Spleen (tissue), 11 donors: ENCODE measurements around the gene CFAP69. TPM values are rescaled to one million over a fixed set of nuclear protein-coding genes. Genes with fewer than 3 reads are reported as not detected.
"Not testable (repeated sequence)": the region's sequence is repeated elsewhere in the genome, so short reads cannot be mapped to it uniquely, and the experiment has no call there.

Experiments
- DNase-seq: peaks from one replicate; pipeline ENCODE4 v3.0.0-alpha.2; 2020
- H3K27ac ChIP-seq, 8 donors: fragments of 200-600 bp; sonication (generic) in 7 of 8; 1 replicate in 4 of 8; 2 replicates in 4 of 8; pipeline versions ENCODE4 v1.5.0 to v1.8.0; 2016 to 2021; ENCODE audit warnings: inconsistent platforms in 4 of 8, mild to moderate bottlenecking in 4 of 8, moderate library complexity in 1 of 8
- H3K27me3 ChIP-seq, 7 donors: fragments of 200-600 bp; sonication (generic) in 6 of 7; replicated peaks in 1 of 7; 1 replicate in 4 of 7; 2 replicates in 3 of 7; pipeline versions ENCODE4 v1.5.0 to v1.8.0; 2016 to 2021; ENCODE audit warnings: inconsistent platforms in 3 of 7, mild to moderate bottlenecking in 1 of 7
- H3K36me3 ChIP-seq, 6 donors: fragments of 200-600 bp; sonication (generic) in 5 of 6; 1 replicate in 4 of 6; 2 replicates in 2 of 6; pipeline versions ENCODE4 v1.5.0 to v1.8.0; 2016 to 2021; ENCODE audit warnings: inconsistent platforms in 2 of 6
- H3K4me1 ChIP-seq, 6 donors: fragments of 200-600 bp; sonication (generic) in 5 of 6; 1 replicate in 3 of 6; 2 replicates in 3 of 6; pipeline versions ENCODE4 v1.5.0 to v1.8.0; 2016 to 2021; ENCODE audit warnings: inconsistent platforms in 3 of 6
- H3K4me3 ChIP-seq, 8 donors: fragments of 200-600 bp; sonication (generic) in 7 of 8; 1 replicate in 4 of 8; 2 replicates in 4 of 8; pipeline versions ENCODE4 v1.5.0 to v1.8.0; 2016 to 2021; ENCODE audit warnings: inconsistent platforms in 4 of 8, mild to moderate bottlenecking in 4 of 8, moderate library complexity in 2 of 8
- H3K9me3 ChIP-seq, 8 donors: fragments of 200-600 bp; sonication (generic) in 7 of 8; 1 replicate in 4 of 8; 2 replicates in 4 of 8; pipeline versions ENCODE4 v1.5.0 to v1.8.0; 2016 to 2021; ENCODE audit warnings: inconsistent platforms in 4 of 8
- CTCF ChIP-seq, 11 experiments: fragments of 200-600 bp in 7 of 11; fragments of 450-650 bp in 4 of 11; sonication (generic) in 4 of 11; IDR thresholded peaks in 8 of 11; conservative IDR thresholded peaks in 3 of 11; 1 replicate in 7 of 11; 2 replicates in 4 of 11; pipeline versions ENCODE4 v1.4.0 to v1.8.0; 2016 to 2021; ENCODE audit warnings: antibody characterized with exemption in 11 of 11, inconsistent platforms in 4 of 11, mild to moderate bottlenecking in 1 of 11
- POLR2A ChIP-seq, 3 donors: fragments of 450-650 bp; IDR thresholded peaks; one replicate each; pipeline ENCODE4 v1.5.1; 2017; ENCODE audit warnings: antibody characterized with exemption in 3 of 3, mild to moderate bottlenecking in 1 of 3
- POLR2AphosphoS5 ChIP-seq, 3 donors: sonication (generic); formaldehyde crosslinking; IDR thresholded peaks; one replicate each; pipeline ENCODE4 v1.5.1; 2017; ENCODE audit warnings: antibody characterized with exemption in 3 of 3
- WGBS, 5 donors: extraction: QIAGEN DNeasy Blood & Tissue Kit in 3 of 5; methylation state at CpG; one replicate each; pipeline versions ENCODE4 v1.1.5 to v1.1.7; 2013 to 2018; 5-methylcytosine and 5-hydroxymethylcytosine counted together
- intact Hi-C: fragments of 100-400 bp; cut with DNase I; formaldehyde crosslinking; loops from one replicate; pipeline ENCODE4 v1.15.0; 2023; ENCODE audit warnings: low total_unique reads
- polyA plus RNA-seq, 3 donors: library from polyadenylated mRNA; stranded (reverse); fragments of 200-250 nt; gene quantifications; one replicate each; pipeline ENCODE4 v1.2.1, GENCODE V29; 2013
- small RNA-seq, 4 donors: library from RNA; depleted of rRNA; stranded (forward); fragments of <200 nt; gene quantifications; one replicate each; pipeline ENCODE3, GENCODE V24; 2016
- total RNA-seq, 7 donors: library from RNA; depleted of rRNA in 3 of 7; stranded (reverse); fragments of >200 nt in 3 of 7; fragmentation: NEBNext Ultra II Directional in 4 of 7; extraction: Animal tissue kit (Norgen Biotek cat#: 25700) in 4 of 7; gene quantifications; one replicate each; pipeline versions ENCODE4 v1.1.0 to v1.2.1, GENCODE V29; 2016 to 2021
- donor health status: healthy with polysubstance abuse.
- donor health status: DM: no; HTN: no; CAD: no; lungs with moderate emphysema.
- donor health status: DM: no; HTN: no; CAD: no.
- donor health status: Bipolar disorder and iron deficiency.
- donor health status: healthy.
- donor health status: DM: no; HTN: no; CAD: no.
- donor health status: DM: yes; HTN: yes; CAD: no.

CFAP69 gene
- total and polyA plus RNA-seq, 10 donors, result 1.0 to 15.8 (median 7.4) TPM

- 86 to 96% (median 92%) methylated on average over 4 of the region's 4 CpGs for WGBS, 5 donors
- Histone ChIP-seq H3K4me3 (no peak overlapping the region), H3K27me3 (no peaks in the 10 kb centered on the region), H3K9me3 (no peaks in the 10 kb centered on the region), H3K4me1 (peaks cover 0 to 48% (median 21%) of the 10 kb centered on the region in 6 donors), H3K27ac (no peak overlapping the region), H3K36me3 (peaks cover 0 to 22% (median 1%) of the 10 kb centered on the region in 6 donors)
- no peak for DNase-seq
- intact Hi-C loops, result no loop called here
- no peak for TF ChIP-seq POLR2AphosphoS5 (IDR thresholded peaks at IDR 0.05)
- no peak for TF ChIP-seq POLR2A (IDR thresholded peaks at IDR 0.05)
- TF ChIP-seq CTCF (IDR thresholded peaks at IDR 0.05 in 8 of 11, conservative IDR thresholded peaks at IDR 0.05 in 3 of 11), result no peak
Measured at GRCh38 chr7:90349305-90349704, 104.3 kb downstream of the CFAP69 start.

- DNase-seq, H3K27me3 ChIP-seq, intact Hi-C loops, H3K27ac ChIP-seq, H3K9me3 ChIP-seq, H3K4me3 ChIP-seq: not testable (repeated sequence)
- H3K4me1 ChIP-seq, result peaks cover 0 to 48% (median 21%) of the 10 kb centered on the region in 6 donors
- 89 to 98% (median 96%) methylated on average over 3 of the region's 3 CpGs for WGBS, 5 donors
- H3K36me3 ChIP-seq, result peaks cover 0 to 30% (median 6%) of the 10 kb centered on the region in 6 donors
Measured at GRCh38 chr7:90350032-90350431, 105.1 kb downstream of the CFAP69 start.

GRCh38 chr7:90351987-90352386 lies 107.0 kb downstream of the CFAP69 start:
- TF ChIP-seq CTCF (IDR thresholded peaks at IDR 0.05 in 8 of 11, conservative IDR thresholded peaks at IDR 0.05 in 3 of 11), result no peak
- no peak for TF ChIP-seq POLR2A (IDR thresholded peaks at IDR 0.05)
- no peak for TF ChIP-seq POLR2AphosphoS5 (IDR thresholded peaks at IDR 0.05)
- H3K4me3 ChIP-seq, result no peak overlapping the region
- DNase-seq, result no peak

More at GRCh38 chr7:90351987-90352386, 107.0 kb downstream of the CFAP69 start:
- intact Hi-C loops, result no loop called here
- Histone ChIP-seq H3K36me3 (peaks cover 6 to 49% (median 22%) of the 10 kb centered on the region in 6 donors), H3K4me1 (peaks cover 0 to 38% (median 14%) of the 10 kb centered on the region in 6 donors), H3K9me3 (peaks cover 0 to 8% (median under 1%) of the 10 kb centered on the region in 8 donors), H3K27ac (no peak overlapping the region), H3K27me3 (no peaks in the 10 kb centered on the region)

Small RNAs within 50 kb of the gene (small RNA-seq; reads per million reads assigned to genes)
- gene RF00019, result 0 reads per million in 4 donors

Other genes starting within 250 kb of the CFAP69 start
- gene STEAP1, start 90.7 kb upstream of the CFAP69 start, total RNA-seq, result 10 to 100 TPM in 1 of 7 donors, 1 to 10 TPM in 6; 1.5 to 12.3 (median 4.4) TPM
- gene STEAP1, start 90.7 kb upstream of the CFAP69 start, polyA plus RNA-seq, result 1 to 10 TPM in 2 of 3 donors, under 1 TPM in 1; 0.67 to 1.7 (median 1.7) TPM
- 10 to 100 TPM in 2 of 7 donors, 1 to 10 TPM in 5; 4.8 to 15.8 (median 6.6) TPM for gene STEAP2, start 33.4 kb upstream of the CFAP69 start, total RNA-seq
- gene STEAP2, start 33.4 kb upstream of the CFAP69 start, polyA plus RNA-seq, result 1 to 10 TPM in 2 of 3 donors, under 1 TPM in 1; 0.65 to 1.4 (median 1.1) TPM
- not detected for gene FAM237B, start 76.1 kb downstream of the CFAP69 start, total RNA-seq
- not detected for gene FAM237B, start 76.1 kb downstream of the CFAP69 start, polyA plus RNA-seq
- 10 to 100 TPM; 19.8 to 43.3 (median 25.7) TPM for gene GTPBP10, start 101.5 kb downstream of the CFAP69 start, total RNA-seq
- gene GTPBP10, start 101.5 kb downstream of the CFAP69 start, polyA plus RNA-seq, result 10 to 100 TPM; 13.5 to 16.9 (median 14.6) TPM
- gene CLDN12, start 158.3 kb downstream of the CFAP69 start, total RNA-seq, result 10 to 100 TPM in 4 of 7 donors, 1 to 10 TPM in 3; 8.5 to 17.4 (median 11.4) TPM
- gene CLDN12, start 158.3 kb downstream of the CFAP69 start, polyA plus RNA-seq, result 10 to 100 TPM in 1 of 3 donors, 1 to 10 TPM in 2; 3.9 to 10.3 (median 4.6) TPM
- gene PTTG1IP2, start 224.5 kb downstream of the CFAP69 start, total RNA-seq, result not detected
- not detected for gene PTTG1IP2, start 224.5 kb downstream of the CFAP69 start, polyA plus RNA-seq